Osteoblast (primary cell): ENCODE results near the gene C16orf96. TPM values are rescaled to one million over a fixed set of nuclear protein-coding genes. Genes with fewer than 3 reads are reported as not detected.

Experiments
- DNase-seq: peaks from one replicate; pipeline ENCODE4 v3.0.0; 2011; ENCODE audit warnings: low spot score, mixed read lengths; ENCODE audit not compliant: insufficient read length; ENCODE audit errors: missing footprints
- H2AFZ ChIP-seq: 2 replicates; pipeline ENCODE4 v1.6.0; 2011; ENCODE audit warnings: mild to moderate bottlenecking, low read length
- H3K27ac ChIP-seq: 2 replicates; pipeline ENCODE4 v1.5.1; 2011; ENCODE audit warnings: mild to moderate bottlenecking, low read depth, low read length, moderate library complexity
- H3K27me3 ChIP-seq: 2 replicates; pipeline ENCODE4 v1.6.0; 2012; ENCODE audit warnings: mild to moderate bottlenecking, control low read depth, inconsistent platforms, low read length, moderate library complexity; ENCODE audit not compliant: insufficient read depth
- H3K36me3 ChIP-seq: 2 replicates; pipeline ENCODE4 v1.5.1; 2011; ENCODE audit warnings: mild to moderate bottlenecking, low read length, control low read depth, moderate library complexity; ENCODE audit not compliant: insufficient read depth
- H3K4me1 ChIP-seq: 2 replicates; pipeline ENCODE4 v1.5.1; 2011; ENCODE audit warnings: mild to moderate bottlenecking, low read length, control low read depth, moderate library complexity; ENCODE audit not compliant: insufficient read depth
- H3K4me2 ChIP-seq: 2 replicates; pipeline ENCODE4 v1.6.0; 2011; ENCODE audit warnings: mild to moderate bottlenecking, low read length; ENCODE audit not compliant: insufficient read depth
- H3K4me3 ChIP-seq: fragments of 200-600 bp; sonication (generic); 3 replicates; pipeline ENCODE4 v1.5.1; 2012; ENCODE audit warnings: mild to moderate bottlenecking, low read length, inconsistent platforms; ENCODE audit not compliant: insufficient read depth
- H3K79me2 ChIP-seq: 2 replicates; pipeline ENCODE4 v1.6.0; 2012; ENCODE audit warnings: mild to moderate bottlenecking, low read length, control low read depth, inconsistent platforms; ENCODE audit not compliant: insufficient read depth
- H3K9me3 ChIP-seq: 2 replicates; pipeline ENCODE4 v1.5.1; 2011; ENCODE audit warnings: low read depth, low read length, control low read depth
- H4K20me1 ChIP-seq: 2 replicates; pipeline ENCODE4 v1.6.0; 2012; ENCODE audit warnings: mild to moderate bottlenecking, low read length, control low read depth; ENCODE audit not compliant: insufficient read depth
- CTCF ChIP-seq: IDR thresholded peaks from 2 replicates; pipeline ENCODE4 v1.5.1; 2011; ENCODE audit warnings: mild to moderate bottlenecking, low read depth, low read length, moderate library complexity; ENCODE audit errors: extremely low read depth
- total RNA-seq: library from RNA; depleted of rRNA; stranded (reverse); fragments of >200 nt; gene quantifications from 2 replicates; pipeline ENCODE4 v1.2.3, GENCODE V29; 2012

C16orf96 gene
- total RNA-seq, 1 donor: not detected

GRCh38 chr16:4509420-4509819, 46.7 kb upstream of the C16orf96 start:
- TF ChIP-seq CTCF: no peak
- H3K4me2 ChIP-seq: no peak overlapping the region
- peaks cover 13% of the 10 kb centered on the region for H3K79me2 ChIP-seq
- no peaks in the 10 kb centered on the region for H3K27me3 ChIP-seq
- peaks cover 24% of the 10 kb centered on the region for H4K20me1 ChIP-seq
- no peaks in the 10 kb centered on the region for H3K4me1 ChIP-seq
- H3K36me3 ChIP-seq: peaks cover 60% of the 10 kb centered on the region
- H3K4me3 ChIP-seq: no peak overlapping the region
- H3K9me3 ChIP-seq: no peaks in the 10 kb centered on the region
- DNase-seq: peak; percentile 37
- H3K27ac ChIP-seq: no peak overlapping the region
- no peak overlapping the region for H2AFZ ChIP-seq

- Histone ChIP-seq H4K20me1 (peaks cover 22% of the 10 kb centered on the region), H3K4me1 (no peaks in the 10 kb centered on the region), H3K4me2 (no peak overlapping the region), H3K27ac (no peak overlapping the region), H3K4me3 (no peak overlapping the region), H3K36me3 (peaks cover 60% of the 10 kb centered on the region), H3K9me3 (no peaks in the 10 kb centered on the region), H3K27me3 (no peaks in the 10 kb centered on the region), H3K79me2 (peaks cover 11% of the 10 kb centered on the region), H2AFZ (no peak overlapping the region)
- TF ChIP-seq CTCF: no peak
- DNase-seq: peak; percentile 17
Observed at GRCh38 chr16:4510131-4510530, 46.0 kb upstream of the C16orf96 start.

GRCh38 chr16:4510747-4511426, 45.3 kb upstream of the C16orf96 start:
- Histone ChIP-seq H3K27me3 (no peaks in the 10 kb centered on the region), H3K79me2 (peaks cover 5% of the 10 kb centered on the region), H3K4me2 (no peak overlapping the region), H4K20me1 (peaks cover 15% of the 10 kb centered on the region), H3K4me3 (no peak overlapping the region), H2AFZ (no peak overlapping the region), H3K36me3 (peaks cover 53% of the 10 kb centered on the region), H3K4me1 (no peaks in the 10 kb centered on the region), H3K9me3 (no peaks in the 10 kb centered on the region), H3K27ac (no peak overlapping the region)
- DNase-seq: peak; percentile 31
- TF ChIP-seq CTCF: no peak

DNA sequence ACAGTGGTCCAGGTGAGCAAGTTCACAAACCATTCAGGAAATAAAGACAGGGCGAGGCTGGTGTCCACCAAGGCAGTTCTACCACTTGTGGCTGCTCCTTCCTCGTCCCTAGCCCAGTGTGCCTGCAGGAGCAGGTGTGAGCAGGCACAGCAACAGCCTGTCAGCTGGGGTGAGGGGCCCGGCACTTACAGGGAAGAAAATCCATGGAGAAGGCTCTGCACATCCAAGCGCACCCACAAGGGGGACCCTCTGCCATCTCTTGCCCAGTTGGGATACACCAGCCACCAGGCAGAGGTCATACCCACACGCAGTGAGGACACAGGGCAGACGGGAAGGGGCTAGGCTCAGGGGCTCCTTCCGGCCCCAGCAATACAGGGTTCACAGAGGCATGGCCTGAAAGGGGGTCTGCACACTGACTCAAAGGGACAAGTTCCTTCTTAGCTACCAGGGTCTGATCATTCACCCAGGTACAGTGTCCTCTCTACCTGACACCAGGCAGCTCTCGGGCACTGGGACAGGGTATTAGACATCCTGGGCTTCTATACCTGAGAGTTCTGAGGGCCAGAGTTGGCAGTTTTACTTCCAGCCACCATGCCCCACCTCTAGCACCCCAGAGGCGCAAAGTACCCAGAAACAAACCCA, 44.6 kb upstream of the C16orf96 start:
- Histone ChIP-seq H3K4me2 (no peak overlapping the region), H4K20me1 (peaks cover 11% of the 10 kb centered on the region), H3K4me1 (no peaks in the 10 kb centered on the region), H3K4me3 (no peak overlapping the region), H3K79me2 (peaks cover 2% of the 10 kb centered on the region), H3K27me3 (no peaks in the 10 kb centered on the region), H2AFZ (no peak overlapping the region), H3K36me3 (peaks cover 51% of the 10 kb centered on the region), H3K27ac (no peak overlapping the region), H3K9me3 (no peaks in the 10 kb centered on the region)
- TF ChIP-seq CTCF: peak; percentile 53
- peak; percentile 93 for DNase-seq
